NCI-H1092 (cell line): ENCODE measurements around the gene LDOC1.
"Not testable (repeated sequence)": the region's sequence is repeated elsewhere in the genome, so short reads cannot be mapped to it uniquely, and the experiment has no call there.

Experiments
- DNase-seq: peaks from one replicate; lab custom pipeline; 2025; lab: John Stamatoyannopoulos, UW

Gene LDOC1

DNA sequence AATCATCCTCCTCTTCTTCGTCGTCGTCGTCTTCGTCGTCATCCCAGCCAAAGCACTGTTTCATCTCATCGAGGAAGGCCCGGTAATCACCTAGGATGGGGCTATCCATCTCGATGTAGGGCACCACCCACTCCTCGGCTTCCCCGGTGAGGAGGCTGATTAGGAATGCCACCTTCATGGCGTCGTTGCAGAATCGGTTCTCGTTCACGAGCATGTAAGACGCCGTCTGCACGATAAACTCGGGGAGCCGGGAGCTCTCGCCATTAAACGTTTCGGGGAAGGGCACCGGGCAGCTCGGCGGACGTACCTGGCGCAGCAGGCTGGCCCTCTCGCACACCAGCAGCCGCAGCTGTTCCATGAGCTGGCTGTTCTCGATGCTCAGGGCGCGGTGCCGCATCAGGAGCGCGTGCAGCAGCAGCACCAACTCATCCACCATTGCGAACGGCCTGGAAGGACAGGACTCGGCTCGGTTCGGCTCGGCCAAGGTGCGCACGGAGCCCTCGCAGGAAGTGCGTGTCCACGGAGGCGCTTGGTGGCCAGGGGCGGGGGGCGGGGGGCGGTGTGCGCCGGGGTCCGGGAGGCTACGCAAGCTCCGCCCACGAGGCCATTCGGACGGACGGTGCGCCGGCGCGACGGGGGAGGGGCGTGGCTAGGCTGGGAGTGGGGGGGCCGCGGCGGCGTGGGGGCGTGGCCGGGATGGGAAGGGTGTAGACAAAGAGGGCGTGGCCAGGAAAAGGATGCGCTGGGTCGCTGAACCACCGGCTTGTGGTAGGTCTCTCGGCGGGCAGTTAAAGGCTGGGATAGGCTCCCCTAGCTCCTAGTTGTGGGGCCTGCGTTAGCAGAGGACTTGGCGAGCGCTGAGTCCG, at the start of gene LDOC1:
Gene LDOC1, minus strand, starts transcription at position 544 of the 866 bp plus-strand sequence. Its CDS starts 108 bp downstream, at position 436.
- DNase-seq, result peak; percentile 81

DNA sequence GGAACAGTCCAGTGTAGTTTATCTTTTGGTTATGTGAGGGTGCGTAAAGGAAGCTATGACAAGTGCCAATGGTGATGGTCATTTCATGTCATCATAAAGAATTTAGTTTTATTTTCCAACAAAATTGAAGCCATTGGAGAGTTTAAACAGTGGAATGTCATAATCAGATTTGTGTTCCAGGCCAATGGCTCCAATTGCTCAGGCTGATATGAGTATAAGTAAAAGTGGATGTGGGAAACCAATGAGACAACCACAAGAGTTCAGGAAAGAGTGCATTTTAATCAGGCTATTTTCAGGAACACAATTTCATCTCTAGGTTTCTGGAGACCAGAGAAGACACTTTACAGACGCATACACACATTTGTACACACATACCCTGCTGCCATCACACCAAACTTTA, 44.7 kb upstream of the LDOC1 start:
- no peak for DNase-seq

DNA sequence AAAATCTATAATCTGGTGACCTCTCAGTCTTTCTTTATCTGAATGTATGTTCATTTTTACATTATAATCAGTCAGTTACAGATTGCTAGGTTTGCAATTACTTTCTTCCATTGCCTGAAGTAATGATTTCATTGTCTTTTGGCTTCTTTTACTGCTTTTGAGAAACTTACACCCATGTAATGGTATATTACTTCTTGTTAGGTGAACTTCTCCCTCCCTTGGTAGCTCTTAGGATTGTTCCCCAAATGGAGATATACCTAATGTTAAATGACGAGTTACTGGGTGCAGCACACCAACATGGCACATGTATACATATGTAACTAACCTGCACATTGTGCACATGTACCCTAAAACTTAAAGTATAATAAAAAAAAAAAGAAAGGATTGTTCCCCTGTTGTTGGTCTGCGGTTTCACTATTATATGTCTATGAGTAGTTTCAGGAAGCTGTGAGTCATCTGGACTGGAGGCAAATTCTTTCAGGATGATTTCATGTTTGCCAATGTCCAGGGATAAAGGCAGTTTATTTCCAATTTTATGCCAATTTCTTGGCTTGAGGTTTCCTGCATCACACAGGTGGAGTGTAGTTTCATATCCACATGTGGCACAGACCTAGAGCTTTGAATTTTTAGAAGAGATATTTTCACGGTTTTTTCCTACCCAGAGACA, 43.5 kb upstream of the LDOC1 start:
- DNase-seq, result no peak

DNA sequence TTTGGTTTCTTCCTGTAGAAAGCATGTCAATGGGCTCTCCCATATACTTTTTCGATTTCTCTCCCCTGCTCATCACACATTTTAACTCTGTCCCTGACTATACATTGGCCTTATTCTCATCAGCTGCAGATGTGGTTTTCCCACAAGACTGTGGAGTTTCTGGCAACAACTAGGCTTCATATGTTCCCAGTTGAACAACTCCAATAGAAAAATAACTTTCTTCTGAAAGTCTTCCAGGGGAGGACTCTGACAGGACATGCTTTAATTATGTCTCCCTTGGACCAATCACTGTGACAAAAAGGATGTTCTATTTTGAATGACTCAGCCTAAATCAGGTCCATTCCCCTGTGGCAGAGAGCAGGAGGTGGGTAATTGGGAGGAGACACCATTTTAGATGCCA, 37.3 kb upstream of the LDOC1 start:
- no peak for DNase-seq

DNA sequence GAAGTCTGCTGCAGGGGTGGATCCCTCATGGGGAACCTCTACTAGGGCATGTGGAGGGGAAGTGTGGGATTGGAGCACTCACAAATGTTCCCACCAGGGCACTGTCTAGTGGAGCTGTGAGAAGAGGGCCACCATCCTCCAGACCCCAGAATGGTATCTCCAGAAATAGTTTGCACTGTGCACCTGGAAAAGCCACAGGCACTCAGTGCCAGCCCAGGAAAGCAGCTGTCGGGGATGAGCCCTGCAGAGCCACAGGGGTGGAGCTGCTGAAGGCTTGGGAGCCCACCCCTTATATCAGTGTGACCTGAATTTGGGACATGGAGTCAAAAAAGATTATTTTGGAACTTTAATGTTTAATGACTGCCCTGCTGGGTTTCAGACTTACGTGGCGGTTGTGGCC, 25.0 kb upstream of the LDOC1 start:
- no peak for DNase-seq

DNA sequence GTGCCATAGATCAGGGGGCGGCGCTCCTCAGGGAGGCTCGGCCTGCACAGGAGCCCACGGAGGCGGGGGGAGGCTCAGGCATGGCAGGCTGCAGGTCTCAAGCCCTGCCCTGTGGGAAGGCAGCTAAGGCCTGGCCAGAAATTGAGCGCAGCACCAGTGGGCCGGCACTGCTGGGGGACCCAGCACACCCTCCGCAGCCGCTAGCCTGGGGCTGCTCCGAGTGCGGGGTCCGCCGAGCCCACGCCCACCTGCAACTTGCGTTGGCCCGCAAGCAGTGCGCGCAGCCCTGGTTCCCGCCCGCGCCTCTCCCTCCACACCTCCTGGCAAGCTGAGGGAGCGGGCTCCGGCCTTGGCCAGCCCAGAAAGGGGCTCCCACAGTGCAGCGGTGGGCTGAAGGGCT, 11.6 kb upstream of the LDOC1 start:
- DNase-seq, result not testable (repeated sequence)

DNA sequence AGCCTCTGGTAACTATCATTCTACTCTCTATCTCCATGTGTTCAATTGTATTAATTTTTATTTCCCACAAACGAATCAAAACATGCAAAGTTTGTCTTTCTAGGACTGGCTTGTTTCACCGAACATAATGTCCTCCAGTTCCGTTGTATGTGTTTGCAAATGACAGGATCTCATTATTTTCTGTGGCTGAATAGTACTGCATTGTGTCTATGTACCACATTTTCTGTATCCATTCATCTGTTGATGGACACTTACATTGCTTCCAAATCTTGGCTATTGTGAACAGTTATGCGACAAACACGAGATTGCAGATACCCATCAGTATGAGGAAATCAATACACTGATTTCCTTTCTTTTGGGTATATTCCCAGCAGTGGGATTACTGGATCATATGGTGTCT, 8.4 kb upstream of the LDOC1 start:
- no peak for DNase-seq

DNA sequence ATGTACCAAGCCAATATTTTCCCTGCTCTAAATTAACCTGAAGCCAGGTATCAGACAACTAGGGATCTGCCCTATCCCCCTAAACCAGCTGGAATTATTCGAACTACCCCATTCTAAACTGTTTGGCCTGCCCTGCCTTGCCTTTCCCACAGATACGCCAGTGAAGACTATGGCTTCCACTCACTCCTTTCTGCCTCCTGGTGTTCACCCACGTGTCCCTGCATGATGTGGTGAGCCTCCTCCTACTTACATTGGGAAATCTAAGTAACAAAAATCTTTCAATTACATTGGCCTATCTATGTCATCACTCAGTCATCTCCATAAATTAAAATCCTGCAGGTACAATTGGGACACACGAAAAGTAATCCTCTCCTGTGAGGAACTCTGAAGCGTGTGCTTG, 6.1 kb upstream of the LDOC1 start:
- no peak for DNase-seq

DNA sequence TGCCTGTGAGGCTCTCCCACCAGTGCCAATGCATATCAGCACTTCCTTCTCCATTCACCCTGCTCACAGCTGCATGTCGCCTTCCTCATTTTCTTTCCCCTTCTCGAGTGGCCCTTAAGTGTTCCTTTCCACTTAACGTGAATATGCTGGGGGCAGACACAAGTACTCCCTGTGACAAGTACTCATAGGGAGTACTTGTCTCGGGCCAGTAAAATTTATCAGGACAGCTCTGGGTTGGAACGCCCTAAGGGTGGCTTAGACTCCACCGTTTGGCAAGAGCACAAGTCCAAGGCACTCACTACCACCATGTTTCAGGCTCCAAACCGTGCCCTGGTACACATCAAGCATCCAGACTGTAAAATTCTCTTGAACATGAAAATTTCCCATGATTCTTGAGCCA, 3.9 kb upstream of the LDOC1 start:
- no peak for DNase-seq

DNA sequence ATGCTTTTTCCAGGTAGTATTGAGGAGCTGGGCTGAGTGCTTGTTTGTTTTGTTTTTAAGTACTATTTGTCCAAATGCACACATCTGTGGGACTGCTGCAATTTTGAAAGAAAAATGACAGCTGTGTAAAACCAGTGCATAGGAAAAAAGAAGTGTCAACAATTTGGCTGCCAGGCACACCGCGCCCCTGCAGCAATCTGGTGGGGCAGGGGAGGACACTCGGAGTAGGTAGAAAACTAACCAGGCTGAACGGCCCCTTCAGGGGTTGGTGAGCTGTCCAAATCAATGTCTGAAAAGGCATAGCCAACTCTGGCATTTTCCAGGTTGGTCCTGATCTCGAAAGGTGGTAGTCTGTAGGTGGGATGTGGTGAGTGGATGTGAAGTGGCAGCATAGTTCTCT, 1.1 kb downstream of the LDOC1 start:
- no peak for DNase-seq

DNA sequence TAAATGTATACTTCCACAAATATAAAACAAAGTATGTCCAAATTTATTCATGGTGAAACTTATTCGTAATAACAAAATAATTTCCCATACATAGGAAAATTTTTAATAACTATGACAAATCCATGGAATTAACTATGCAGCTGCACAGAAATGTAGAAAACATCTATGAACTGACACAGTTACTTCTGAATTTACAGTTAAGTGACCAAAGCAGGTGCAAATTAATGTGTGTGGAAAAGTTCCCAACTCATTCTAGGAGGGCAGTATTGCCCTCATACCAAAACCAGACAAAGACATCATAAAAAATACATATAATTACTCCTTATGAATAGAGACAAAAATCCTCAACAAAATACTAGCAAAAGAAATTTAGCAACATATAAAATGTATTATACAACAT, 12.5 kb downstream of the LDOC1 start:
- DNase-seq, result no peak

DNA sequence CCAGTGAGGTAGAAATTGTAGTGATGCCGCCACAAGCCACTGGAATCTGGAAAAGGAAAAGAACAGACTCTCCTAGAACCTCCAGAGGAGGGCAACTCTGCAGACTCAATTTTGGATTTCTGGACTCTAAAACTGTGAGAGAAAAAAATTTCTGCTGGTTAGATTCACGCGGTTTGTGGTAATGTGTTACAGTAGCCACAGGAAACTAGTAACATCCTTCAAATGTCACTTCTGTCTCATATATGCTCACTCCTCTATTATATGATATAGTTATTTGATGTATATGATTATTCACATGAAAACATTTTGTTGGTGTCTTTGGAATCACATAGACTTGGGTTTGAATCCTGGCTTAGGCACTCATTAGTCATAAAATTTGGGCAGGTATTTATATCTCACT, 18.8 kb downstream of the LDOC1 start:
- no peak for DNase-seq

DNA sequence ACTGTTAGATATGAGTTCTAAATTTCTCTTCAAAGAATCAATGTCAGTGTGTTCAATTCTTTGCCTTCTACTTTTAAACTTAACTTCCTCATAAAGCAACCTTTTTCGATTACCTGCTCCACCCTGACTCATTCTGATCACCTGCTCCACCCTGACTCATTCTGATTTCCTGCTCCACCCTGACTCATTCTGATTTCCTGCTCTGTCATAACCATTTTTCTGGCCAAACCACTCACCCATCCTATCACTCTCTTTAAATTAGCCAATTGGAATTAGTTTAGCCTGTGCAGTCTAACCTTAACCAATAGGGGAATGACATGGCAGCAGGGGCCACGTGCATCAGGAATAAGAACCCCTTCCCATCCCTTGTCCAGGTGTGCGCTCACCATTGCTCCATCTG, 21.7 kb downstream of the LDOC1 start:
- DNase-seq, result not testable (repeated sequence)

DNA sequence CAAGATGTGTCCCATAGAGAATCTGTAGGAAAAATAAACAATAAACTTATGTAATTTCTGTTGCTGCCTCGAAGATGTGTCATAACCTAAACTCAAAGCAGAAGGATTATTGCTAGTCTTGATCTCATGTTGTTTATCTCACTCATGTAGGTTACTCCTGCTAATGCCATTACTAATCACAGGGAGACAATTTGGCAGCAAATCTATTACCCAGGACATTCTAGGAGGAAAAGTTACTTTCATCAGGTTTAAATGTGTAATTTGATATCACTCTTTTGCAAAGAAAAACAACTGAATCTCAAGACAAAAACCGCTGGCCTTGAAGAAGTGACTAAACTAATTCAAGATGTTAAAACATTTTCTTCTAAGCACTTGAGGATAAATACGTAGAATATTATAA, 34.0 kb downstream of the LDOC1 start:
- DNase-seq, result no peak

DNA sequence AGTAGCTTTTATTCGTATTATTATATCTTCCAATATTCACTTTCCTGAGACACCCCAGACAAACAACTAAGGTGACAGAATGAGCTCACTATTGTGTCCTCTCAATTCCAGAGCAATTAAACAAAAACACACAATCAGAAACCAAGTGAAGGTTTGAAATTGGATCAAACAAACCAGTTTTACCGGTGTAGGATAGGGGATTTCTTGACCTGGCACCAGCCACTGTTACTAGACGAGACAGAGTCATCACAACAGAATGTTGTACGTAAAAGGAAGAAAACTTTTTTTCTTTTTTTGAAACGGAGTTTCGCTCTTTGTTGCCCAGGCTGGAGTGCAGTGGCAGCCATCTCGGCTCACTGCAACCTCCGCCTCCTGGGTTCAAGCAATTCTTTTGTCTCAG, 43.7 kb downstream of the LDOC1 start:
- DNase-seq, result no peak

DNA sequence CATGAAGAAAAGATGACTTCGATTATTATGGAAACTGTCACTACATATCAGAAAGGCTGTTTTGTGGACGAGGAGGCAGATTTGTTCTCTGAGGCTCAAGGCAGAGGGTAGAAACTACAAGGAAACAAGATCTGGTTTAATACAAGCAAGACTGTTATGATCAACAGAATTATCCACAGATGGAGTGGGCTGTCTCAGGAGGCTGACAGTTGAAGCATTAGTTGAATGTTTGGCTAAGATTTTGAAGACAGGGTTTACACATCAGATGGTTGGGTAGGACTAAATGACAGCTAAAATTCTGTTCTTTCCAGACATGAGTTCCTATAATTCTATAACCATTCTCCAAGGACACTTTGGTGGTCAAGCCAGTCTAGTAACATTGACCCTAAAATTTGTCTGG, 49.8 kb downstream of the LDOC1 start:
- no peak for DNase-seq
